HK-2 (cell line): ENCODE results near the gene SUSD6.

Source experiments
- DNase-seq: peaks from one replicate; pipeline ENCODE4 v3.0.0-alpha.2; 2018; ENCODE audit not compliant: unreplicated experiment

SUSD6 gene

DNA sequence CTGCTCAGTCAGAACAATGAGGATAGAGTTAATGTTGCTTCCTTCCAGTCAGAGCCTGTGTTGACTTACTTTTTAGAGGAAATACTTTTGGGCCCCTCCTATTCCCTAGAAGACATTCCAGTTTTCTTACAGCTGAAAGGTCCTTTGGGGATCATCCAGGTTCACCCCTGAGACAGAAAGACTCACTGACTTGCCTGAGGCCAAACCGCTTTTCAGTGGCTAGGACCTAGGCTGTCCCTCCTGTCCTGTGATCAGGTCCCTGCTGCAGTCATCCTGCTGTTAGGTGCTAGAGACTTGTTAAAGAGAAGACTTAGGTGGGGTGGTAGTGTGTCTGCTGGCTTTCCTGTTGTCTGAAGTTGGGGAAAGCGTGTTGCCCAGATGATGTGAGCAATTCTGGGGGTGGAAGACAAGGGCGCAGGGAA lies 39.6 kb downstream of the SUSD6 start:
- no peak for DNase-seq

DNA sequence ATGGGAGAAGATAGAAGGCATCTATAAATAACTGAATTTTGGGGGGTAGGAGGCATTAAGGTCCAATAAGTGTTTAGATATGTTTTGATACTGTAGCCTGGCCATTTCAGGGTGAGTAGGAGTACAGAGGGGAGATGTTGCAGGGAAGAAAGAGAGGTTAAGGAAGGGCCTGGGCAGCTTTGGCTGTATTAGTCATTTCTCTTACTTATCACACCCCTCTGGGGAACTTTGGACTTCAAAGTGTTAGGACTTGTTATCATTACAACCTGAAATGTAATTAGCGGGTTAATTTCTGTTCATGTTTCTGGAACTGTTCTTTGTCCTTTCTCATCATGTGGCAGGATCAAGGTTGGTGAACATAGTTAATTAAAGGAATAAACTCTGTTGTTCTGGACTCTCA lies 40.3 kb downstream of the SUSD6 start:
- no peak for DNase-seq

DNA sequence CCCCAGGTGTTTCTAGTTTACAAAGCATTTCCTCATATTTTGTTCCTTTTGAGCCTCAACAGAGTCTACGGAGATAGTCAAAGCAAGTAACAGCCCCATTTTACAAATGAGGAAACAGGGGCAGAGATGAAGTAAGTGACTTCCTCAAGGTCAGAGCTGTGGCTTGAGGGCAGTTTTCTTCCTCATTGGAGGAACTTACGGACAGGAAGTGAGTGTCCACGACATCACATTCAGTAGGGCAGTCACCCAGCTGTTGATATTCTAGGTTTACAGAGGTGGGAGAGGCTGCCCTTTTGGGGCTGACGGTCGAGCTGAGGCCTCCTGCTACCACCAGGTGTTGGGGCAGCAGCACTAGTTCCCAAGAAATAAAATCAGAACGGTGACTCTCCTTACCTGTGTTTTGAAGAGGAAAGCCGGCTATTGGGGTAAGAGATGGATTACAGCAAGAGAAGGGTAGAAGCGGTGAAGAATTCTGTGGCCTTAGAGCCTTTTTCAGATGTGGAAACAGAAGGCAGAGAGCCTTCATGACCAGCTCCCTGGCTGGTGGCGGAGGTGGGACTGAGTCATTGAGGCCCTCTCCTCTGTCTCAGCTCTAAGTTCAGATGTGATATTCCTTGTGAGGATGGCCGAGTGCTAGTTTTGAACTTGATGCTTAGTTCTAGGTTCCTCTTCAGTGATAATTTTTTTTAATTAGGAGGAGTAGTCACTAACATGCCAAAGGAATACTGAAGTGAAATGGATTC lies 41.7 kb downstream of the SUSD6 start:
- DNase-seq = no peak

- DNase-seq = no peak
These were observed 42.7 kb downstream of the SUSD6 start for GRCh38 chr14:69654116-69654515.

DNA sequence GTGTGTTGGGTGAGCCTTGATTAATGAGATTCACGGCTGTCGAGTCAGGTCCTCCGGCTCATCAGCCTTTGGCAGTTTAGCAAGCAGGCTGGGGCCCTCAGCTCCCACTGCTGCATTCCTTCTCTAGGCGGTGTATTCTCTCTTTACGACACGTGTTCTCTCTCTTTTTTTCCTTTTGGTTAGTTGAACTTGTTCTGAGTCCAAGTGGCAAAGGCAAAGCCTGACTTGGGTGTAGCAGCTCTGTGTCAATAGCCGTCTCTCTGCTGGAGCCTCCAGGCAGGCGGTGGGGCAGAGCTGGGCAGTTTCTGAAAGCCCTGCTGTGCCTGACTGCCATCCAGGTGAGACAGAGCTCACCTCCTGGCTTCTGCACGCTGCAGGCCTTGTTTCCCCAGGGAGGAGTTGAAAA lies 46.6 kb downstream of the SUSD6 start:
- DNase-seq = no peak

- no peak for DNase-seq
These were observed 47.4 kb downstream of the SUSD6 start for GRCh38 chr14:69658664-69659261.

GRCh38 chr14:69660344-69661193 lies 49.2 kb downstream of the SUSD6 start:
- DNase-seq = no peak

DNA sequence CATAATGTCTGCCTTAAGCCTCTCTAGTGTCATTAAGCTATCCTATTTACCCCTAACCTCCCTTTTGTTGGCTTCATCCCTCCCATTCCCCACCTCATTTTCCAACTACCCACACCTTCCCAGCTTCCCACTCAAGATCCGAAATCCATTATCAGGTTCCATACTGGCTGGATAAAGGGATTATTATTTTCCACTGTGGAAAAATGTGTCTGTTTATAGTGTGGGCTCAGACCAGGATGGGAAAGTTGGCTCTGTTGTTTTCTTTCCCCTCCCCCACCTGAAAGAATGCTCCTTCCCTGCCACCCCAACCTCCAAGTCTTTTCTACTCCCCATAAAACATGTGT lies 49.8 kb downstream of the SUSD6 start:
- no peak for DNase-seq

GRCh38 chr14:69662636-69663299 lies 51.4 kb downstream of the SUSD6 start:
- no peak for DNase-seq

DNA sequence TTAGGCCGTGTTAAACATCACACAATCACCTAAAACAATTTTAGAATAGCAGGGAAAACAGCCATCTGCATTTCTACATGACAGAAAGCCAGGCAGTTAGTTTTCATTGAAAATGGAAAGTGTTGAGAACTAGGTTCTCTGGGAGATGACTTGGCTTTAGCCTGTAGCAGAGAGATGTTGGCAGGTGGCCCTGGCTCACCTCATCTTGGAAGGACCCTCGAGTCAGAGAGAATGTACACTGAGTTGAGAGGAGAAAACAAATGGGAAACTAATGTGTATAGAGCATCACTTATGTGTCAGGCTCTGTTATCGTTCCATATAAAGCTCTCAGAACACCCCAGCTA lies 51.9 kb downstream of the SUSD6 start:
- DNase-seq = no peak

DNA sequence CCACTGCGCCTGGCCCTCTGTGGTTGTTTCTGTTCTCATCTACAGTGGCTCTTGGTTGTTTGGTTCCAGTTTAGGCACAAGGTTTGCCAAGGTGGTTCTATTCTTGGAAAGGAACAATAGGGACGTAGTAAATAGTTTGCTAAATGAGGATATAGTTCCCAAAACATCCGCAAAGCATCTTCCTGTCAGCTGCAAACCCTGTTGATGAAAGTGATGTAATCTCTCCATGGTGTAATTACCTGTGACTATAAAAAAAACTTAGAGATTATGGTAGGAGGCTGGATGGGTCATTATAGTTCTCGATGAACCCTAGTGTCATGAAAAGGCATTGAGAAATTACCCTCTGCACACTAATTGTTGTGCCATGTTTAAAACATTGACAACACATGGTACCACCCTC lies 52.9 kb downstream of the SUSD6 start:
- DNase-seq = no peak

DNA sequence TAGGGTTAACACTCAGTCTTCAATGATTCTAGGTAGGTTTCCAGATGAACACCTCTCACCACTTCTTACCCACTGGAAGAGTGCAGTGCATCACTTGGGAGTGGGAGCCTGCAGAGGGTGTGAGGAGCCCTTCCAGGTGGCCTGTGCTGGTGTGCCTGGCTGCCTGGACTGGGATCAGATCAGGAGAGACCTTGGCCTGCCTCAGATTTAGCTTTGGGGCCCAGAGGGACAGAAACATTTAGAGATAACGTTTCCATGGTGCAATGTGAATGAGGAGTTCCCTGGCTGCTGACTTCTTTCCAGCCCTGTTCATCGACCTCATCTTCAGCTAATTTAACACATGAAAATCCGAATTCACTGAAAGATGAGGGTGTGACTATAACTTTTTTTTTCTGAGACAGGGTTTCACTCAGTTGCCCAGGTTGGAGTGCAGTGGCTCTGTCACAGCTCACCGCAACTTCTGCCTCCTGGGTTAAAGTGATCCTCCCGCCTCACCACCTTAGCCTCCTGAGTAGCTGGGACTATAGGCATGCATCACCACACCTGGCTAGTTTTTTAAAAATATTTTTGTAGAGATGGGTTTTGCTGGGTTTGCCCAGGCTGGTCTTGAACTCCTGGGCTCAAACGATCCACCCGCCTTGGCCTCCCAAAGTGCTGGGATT lies 53.6 kb downstream of the SUSD6 start:
- DNase-seq = no peak

GRCh38 chr14:69665631-69666030 lies 54.2 kb downstream of the SUSD6 start:
- DNase-seq = no peak

DNA sequence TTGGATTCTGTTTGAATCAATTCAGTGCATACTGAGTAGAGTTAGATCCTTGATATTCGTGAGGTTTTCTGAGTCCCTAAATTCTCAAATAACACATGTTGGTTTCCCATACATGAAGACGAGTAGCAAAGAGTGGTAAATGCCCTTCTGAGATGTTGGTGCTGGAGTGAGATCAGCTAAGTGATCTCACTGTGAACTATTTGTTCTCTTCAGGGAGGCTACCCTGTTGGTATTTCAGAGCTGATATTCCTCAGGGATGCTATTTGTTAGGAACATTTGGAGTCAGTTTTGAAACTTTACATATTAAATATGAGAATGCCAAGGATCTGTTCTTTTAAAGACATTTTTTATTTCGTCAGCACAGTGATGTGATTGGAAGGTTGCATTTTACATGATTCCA lies 54.7 kb downstream of the SUSD6 start:
- DNase-seq = no peak

- DNase-seq = no peak
These were observed 55.4 kb downstream of the SUSD6 start for GRCh38 chr14:69666690-69667211.

- DNase-seq = no peak
These were observed 56.5 kb downstream of the SUSD6 start for GRCh38 chr14:69667938-69668335.

GRCh38 chr14:69669375-69669774 lies 58.0 kb downstream of the SUSD6 start:
- no peak for DNase-seq

DNA sequence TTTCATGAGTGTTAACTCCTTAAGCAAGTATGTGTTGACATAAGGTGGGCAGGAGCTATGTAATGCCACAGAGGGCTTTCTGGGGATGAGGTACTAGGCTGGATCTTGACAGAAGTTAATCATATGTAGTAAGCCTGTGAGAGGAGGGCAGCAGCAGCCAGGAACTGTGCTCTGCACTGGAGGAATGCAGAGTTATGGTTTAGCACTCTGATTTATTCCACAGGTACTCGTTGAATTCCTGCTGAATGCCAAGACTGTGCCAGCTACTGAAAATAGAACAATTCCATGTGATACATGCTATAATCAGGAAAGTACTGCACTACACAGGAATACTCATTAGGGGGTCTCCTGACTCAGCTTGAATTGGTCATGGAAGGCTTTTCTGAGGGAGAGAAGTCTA lies 58.7 kb downstream of the SUSD6 start:
- no peak for DNase-seq

- DNase-seq = no peak
These were observed 60.1 kb downstream of the SUSD6 start for GRCh38 chr14:69671365-69672030.

DNA sequence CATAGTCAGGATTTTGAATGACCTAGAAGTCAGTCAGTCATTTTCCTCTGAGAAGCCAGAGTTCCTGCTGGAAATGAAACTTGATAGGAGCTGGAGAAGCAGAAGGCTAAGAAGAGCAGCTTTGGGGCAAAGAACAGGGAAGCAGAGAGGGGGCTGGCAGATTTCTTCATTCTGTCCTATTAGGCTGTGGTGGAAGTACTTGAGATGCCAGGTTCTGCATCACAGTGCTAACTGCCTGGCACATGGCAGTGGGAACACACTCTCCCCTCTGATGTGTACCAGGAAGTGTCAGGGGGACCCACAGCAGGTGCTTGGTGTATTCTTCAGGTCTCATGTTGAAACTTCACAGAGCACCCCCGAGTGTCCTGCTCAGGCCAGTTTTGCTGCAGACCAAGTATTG lies 61.0 kb downstream of the SUSD6 start:
- no peak for DNase-seq

DNA sequence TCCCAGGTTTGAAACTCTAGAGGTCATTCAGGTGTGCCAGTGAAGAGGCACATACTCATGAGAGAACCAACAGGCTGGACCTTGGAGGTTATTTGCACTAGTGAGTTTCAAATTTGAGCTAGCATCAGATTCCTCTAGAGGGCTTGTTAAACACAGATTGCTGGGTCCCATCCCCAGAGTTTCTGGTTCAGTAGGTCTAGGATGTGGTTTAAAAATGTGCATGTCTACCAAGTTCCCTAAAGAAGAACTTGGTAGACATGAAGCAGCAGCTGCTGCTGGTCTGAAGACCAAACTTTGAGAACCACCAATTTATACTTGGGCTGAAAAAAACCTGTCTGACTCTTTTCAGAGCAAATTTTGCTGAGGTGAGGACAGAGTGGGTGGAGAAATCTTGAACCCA lies 61.7 kb downstream of the SUSD6 start:
- DNase-seq = no peak
